Peyer's patch (tissue), 4 donors: ENCODE measurements around the gene FAXDC2.
"Not testable (repeated sequence)": the region's sequence is repeated elsewhere in the genome, so short reads cannot be mapped to it uniquely, and the experiment has no call there.

Experiments used
- POLR2A ChIP-seq, 2 donors: fragments of 450-650 bp; IDR thresholded peaks; one replicate each; pipeline ENCODE4 v1.5.1; 2017; ENCODE audit warnings: antibody characterized with exemption in 2 of 2, mild to moderate bottlenecking in 2 of 2, moderate library complexity in 2 of 2
- TF ChIP-seq, protein P1 (sequence below), 6 experiments: fragments of 450-650 bp in 4 of 6; fragments of 200-600 bp in 2 of 6; sonication (generic) in 1 of 6; IDR thresholded peaks; one replicate each; pipeline ENCODE4 v1.5.1; 2017 to 2019; ENCODE audit warnings: antibody characterized with exemption in 6 of 6, mild to moderate bottlenecking in 3 of 6, moderate library complexity in 1 of 6

DNA sequence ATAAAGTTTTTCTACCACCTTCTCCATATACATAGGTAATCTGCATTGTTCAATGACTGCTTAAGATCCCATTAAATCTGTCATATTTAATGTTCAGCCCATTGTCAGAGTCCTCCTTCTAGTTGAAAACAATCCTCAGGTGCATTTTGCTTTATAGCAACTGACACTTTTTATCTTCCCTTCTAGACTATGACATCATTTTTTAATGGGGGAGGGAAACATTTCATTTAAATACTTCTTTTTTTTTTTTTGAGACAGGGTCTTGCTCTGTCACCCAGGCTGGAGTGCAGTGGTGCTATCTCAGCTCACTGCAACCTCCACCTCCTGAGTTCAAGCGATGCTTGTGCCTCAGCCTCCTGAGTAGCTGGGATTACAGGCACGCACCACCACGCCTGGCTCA, 17.6 kb downstream of the FAXDC2 start:
- TF ChIP-seq, protein P1, sequence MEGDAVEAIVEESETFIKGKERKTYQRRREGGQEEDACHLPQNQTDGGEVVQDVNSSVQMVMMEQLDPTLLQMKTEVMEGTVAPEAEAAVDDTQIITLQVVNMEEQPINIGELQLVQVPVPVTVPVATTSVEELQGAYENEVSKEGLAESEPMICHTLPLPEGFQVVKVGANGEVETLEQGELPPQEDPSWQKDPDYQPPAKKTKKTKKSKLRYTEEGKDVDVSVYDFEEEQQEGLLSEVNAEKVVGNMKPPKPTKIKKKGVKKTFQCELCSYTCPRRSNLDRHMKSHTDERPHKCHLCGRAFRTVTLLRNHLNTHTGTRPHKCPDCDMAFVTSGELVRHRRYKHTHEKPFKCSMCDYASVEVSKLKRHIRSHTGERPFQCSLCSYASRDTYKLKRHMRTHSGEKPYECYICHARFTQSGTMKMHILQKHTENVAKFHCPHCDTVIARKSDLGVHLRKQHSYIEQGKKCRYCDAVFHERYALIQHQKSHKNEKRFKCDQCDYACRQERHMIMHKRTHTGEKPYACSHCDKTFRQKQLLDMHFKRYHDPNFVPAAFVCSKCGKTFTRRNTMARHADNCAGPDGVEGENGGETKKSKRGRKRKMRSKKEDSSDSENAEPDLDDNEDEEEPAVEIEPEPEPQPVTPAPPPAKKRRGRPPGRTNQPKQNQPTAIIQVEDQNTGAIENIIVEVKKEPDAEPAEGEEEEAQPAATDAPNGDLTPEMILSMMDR (IDR thresholded peaks at IDR 0.05): not testable (repeated sequence)
- not testable (repeated sequence) for TF ChIP-seq POLR2A (IDR thresholded peaks at IDR 0.05)
